ENCODE results near the gene APOOL. TPM values are rescaled to one million over a fixed set of nuclear protein-coding genes. Genes with fewer than 3 reads are reported as not detected.
"Not testable (repeated sequence)": the region's sequence is repeated elsewhere in the genome, so short reads cannot be mapped to it uniquely, and the experiment has no call there.

The APOOL gene, protein sequence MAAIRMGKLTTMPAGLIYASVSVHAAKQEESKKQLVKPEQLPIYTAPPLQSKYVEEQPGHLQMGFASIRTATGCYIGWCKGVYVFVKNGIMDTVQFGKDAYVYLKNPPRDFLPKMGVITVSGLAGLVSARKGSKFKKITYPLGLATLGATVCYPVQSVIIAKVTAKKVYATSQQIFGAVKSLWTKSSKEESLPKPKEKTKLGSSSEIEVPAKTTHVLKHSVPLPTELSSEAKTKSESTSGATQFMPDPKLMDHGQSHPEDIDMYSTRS
- polyA plus RNA-seq (2011; rRNA removed) (2.5 and 5.6 TPM in 2 replicates), polyA minus RNA-seq (2011; rRNA and poly(A)+ RNA removed) (5.2 and 7.4 TPM in 2 replicates)

DNA sequence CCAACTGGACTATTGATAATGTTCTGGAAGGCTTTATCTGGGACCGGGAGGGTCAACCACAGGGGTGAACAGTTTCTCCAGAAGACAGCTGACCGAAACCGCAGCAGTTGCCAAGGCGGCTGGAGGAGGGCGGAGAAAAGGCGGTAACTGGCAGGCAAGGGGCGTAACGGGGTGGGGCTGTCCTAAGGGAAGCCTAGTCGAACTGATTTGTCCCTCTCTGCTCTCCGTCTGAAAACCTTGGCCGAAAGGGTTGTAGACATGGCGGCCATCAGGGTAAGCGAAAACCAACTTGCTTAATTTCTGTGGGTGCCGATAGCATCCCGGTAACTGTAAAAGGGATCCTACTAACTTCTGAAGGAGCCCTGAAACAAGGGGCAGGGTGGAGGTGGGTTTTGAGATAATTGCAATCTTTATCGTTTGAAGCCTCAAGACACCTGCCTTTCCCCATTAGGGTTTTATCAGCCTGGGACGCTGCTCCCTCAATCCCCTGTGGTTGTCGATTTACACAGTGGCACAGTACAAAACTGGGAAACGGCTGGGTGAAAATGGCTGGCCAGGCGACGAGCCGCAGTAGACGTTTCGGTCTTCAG, at the start of gene APOOL:
Gene APOOL (plus strand): TSS at position 223 of the 590 bp plus-strand sequence. CDS start 36 bp downstream, at position 259.
- ChIA-PET CTCF (no interaction called here), POLR2A (interaction anchor here (0.6 kb wide), 1 partner anchor 49 kb away, joined by 3 read pairs; no protein-coding TSS in a partner anchor)
- Histone ChIP-seq H3K27me3 (ENCODE audit: control insufficient read depth, insufficient read depth, low read length) (no peaks in the 10 kb centered on the region), H3K4me3 (ENCODE audit: low read depth, low read length) (peak within 1 kb of the TSS; percentile 70), H3K36me3 (ENCODE audit: control insufficient read depth, insufficient read depth, low read length) (no peaks in the 10 kb centered on the region)
- TF ChIP-seq, protein P1, sequence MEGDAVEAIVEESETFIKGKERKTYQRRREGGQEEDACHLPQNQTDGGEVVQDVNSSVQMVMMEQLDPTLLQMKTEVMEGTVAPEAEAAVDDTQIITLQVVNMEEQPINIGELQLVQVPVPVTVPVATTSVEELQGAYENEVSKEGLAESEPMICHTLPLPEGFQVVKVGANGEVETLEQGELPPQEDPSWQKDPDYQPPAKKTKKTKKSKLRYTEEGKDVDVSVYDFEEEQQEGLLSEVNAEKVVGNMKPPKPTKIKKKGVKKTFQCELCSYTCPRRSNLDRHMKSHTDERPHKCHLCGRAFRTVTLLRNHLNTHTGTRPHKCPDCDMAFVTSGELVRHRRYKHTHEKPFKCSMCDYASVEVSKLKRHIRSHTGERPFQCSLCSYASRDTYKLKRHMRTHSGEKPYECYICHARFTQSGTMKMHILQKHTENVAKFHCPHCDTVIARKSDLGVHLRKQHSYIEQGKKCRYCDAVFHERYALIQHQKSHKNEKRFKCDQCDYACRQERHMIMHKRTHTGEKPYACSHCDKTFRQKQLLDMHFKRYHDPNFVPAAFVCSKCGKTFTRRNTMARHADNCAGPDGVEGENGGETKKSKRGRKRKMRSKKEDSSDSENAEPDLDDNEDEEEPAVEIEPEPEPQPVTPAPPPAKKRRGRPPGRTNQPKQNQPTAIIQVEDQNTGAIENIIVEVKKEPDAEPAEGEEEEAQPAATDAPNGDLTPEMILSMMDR (IDR thresholded peaks at IDR 0.05; ENCODE audit: insufficient read depth, low read depth, low read length) = no peak
- peak; percentile 37 for DNase-seq (ENCODE audit: low read depth)

DNA sequence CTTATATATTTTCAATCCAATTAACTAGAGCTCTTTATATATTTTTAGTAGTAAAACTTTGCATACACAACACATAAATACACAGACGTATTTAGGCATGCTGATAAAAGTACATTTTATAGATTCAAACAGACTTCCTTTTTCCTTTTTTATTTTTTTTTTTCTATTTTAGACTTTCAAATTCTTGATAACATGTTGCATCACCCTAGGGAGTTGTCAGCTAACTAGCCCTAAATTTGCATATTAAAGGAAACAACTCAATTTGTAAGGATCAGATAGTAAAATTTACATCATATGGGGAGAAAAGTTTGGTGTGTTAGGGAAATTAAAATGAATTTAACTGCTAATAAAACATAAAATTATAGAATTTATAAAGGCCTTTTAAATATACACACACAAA, 47.4 kb upstream of the APOOL start:
- DNase-seq (ENCODE audit: low read depth) = no peak
- TF ChIP-seq, protein P1 (IDR thresholded peaks at IDR 0.05; ENCODE audit: insufficient read depth, low read depth, low read length) = no peak
- ChIA-PET CTCF (no interaction called here), POLR2A (no interaction called here)
- no peaks in the 10 kb centered on the region for H3K27me3 ChIP-seq (ENCODE audit: control insufficient read depth, insufficient read depth, low read length)
- H3K36me3 ChIP-seq (ENCODE audit: control insufficient read depth, insufficient read depth, low read length) = no peaks in the 10 kb centered on the region
- H3K4me3 ChIP-seq (ENCODE audit: low read depth, low read length) = no peak overlapping the region

DNA sequence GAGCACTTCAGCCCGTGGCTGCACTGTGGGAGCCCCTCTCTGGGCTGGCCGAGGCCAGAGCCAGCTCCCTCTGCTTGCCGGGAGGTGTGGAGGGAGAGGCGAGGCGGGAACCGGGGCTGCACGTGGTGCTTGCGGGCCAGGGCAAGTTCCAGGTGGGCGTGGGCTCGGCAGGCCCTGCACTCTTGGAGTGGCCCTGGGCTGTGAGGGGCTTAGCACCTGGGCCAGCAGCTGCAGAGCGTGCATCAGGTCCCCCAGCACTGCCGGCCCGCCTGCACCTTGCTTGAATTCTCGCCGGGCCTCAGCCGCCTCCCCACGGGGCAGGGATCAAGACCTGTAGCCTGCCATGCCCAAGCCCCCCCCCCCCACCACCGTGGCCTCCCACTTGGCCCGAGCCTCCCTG, 28.9 kb upstream of the APOOL start:
- H3K27me3 ChIP-seq (ENCODE audit: control insufficient read depth, insufficient read depth, low read length) = no peaks in the 10 kb centered on the region
- H3K4me3 ChIP-seq (ENCODE audit: low read depth, low read length) = no peak overlapping the region
- ChIA-PET POLR2A (no interaction called here), CTCF (no interaction called here)
- no peaks in the 10 kb centered on the region for H3K36me3 ChIP-seq (ENCODE audit: control insufficient read depth, insufficient read depth, low read length)
- TF ChIP-seq, protein P1 (IDR thresholded peaks at IDR 0.05; ENCODE audit: insufficient read depth, low read depth, low read length) = no peak
- DNase-seq (ENCODE audit: low read depth) = no peak

DNA sequence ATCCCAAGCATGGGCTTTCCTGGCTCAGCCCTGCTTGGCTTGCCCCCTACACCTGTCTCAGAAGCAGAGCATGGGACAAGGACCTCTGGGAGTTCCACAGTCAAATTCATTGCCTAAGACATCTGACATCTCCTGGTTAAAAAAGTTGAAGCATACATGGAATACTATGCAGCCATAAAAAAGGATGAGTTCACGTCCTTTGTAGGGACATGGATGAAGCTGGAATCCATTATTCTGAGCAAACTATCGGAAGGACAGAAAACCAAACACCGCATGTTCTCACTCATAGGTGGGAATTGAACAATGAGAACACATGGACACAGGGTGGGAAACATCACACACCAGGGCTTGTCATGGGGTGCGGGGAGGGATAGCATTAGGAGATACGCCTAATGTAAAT, 11.9 kb upstream of the APOOL start:
- H3K36me3 ChIP-seq (ENCODE audit: control insufficient read depth, insufficient read depth, low read length); CTCF ChIA-PET; POLR2A ChIA-PET; H3K4me3 ChIP-seq (ENCODE audit: low read depth, low read length); DNase-seq (ENCODE audit: low read depth); H3K27me3 ChIP-seq (ENCODE audit: control insufficient read depth, insufficient read depth, low read length): not testable (repeated sequence)

DNA sequence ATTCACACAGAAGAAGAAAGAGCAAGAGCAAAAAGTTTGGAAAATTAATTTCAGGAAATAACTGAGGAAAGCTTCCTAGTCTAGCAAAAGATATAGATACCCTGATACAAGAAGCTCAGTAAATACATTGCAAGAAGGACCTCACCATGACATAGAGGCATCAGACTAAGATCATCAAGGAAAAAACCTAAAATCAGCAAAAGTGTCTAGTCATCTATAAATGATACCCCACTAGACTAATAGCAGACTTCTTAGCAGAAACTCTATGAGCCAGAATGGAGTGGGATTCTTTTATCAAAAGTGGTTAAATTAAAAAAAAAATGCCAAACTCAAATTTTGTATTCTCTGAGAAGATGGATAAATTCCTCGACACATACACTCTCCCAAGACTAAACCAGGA, 10.5 kb upstream of the APOOL start:
- CTCF ChIA-PET = no interaction called here
- DNase-seq (ENCODE audit: low read depth) = no peak
- Histone ChIP-seq H3K4me3 (ENCODE audit: low read depth, low read length) (no peak overlapping the region), H3K36me3 (ENCODE audit: control insufficient read depth, insufficient read depth, low read length) (no peaks in the 10 kb centered on the region), H3K27me3 (ENCODE audit: control insufficient read depth, insufficient read depth, low read length) (no peaks in the 10 kb centered on the region)
- POLR2A ChIA-PET = no interaction called here
- TF ChIP-seq, protein P1 (IDR thresholded peaks at IDR 0.05; ENCODE audit: insufficient read depth, low read depth, low read length) = no peak

Data from BJ (cell line).